OCI-LY7 (cell line): ENCODE data around the gene CHRNA5. TPM values are rescaled to one million over a fixed set of nuclear protein-coding genes. Genes with fewer than 3 reads are reported as not detected.

Experiments used
- BruUV-seq: library from RNA; stranded (reverse); fragments of 400-500 nt; replicated peaks from 2 replicates; lab custom pipeline; 2021; lab: Mats Ljungman, UMichigan
- CTCF ChIA-PET: fragments of 300-600 bp; sonication (Branson Sonifier 250); formaldehyde crosslinking; loops from one replicate; lab custom pipeline; 2022; ENCODE audit warnings: antibody characterized with exemption; ENCODE audit not compliant: unreplicated experiment; lab: Charles Lee
- POLR2A ChIA-PET: fragments of 300-600 bp; sonication (Branson Sonifier 250); formaldehyde crosslinking; loops from one replicate; lab custom pipeline; 2022; ENCODE audit warnings: antibody characterized with exemption; lab: Charles Lee
- DNase-seq: peaks from one replicate; pipeline ENCODE4 v3.0.0-alpha.2; 2015; ENCODE audit warnings: low spot score
- H2AFZ ChIP-seq: fragments of 200-600 bp; sonication (generic), shearing (Covaris generic); 2 replicates; pipeline ENCODE4 v1.6.1; 2014; ENCODE audit warnings: mild to moderate bottlenecking, antibody characterized with exemption, low read length, moderate library complexity
- H3K27ac ChIP-seq: fragments of 200-600 bp; sonication (generic); 2 replicates; pipeline ENCODE4 v1.5.1; 2014; ENCODE audit warnings: mixed run types, low read depth, mild to moderate bottlenecking, moderate library complexity, low read length, inconsistent platforms; ENCODE audit not compliant: poor library complexity, severe bottlenecking
- H3K36me3 ChIP-seq: fragments of 200-600 bp; sonication (generic); 2 replicates; pipeline ENCODE4 v1.6.1; 2014; ENCODE audit warnings: mild to moderate bottlenecking, antibody characterized with exemption, low read length, moderate library complexity, mixed read lengths; ENCODE audit not compliant: insufficient read depth
- H3K4me1 ChIP-seq: fragments of 200-600 bp; sonication (generic); 2 replicates; pipeline ENCODE4 v1.5.1; 2014; ENCODE audit warnings: mild to moderate bottlenecking, low read length; ENCODE audit not compliant: insufficient read depth, poor library complexity, severe bottlenecking
- H3K4me2 ChIP-seq: fragments of 200-600 bp; sonication (generic); 2 replicates; pipeline ENCODE4 v1.6.1; 2014; ENCODE audit warnings: mild to moderate bottlenecking, low read length
- H3K4me3 ChIP-seq: fragments of 200-600 bp; sonication (generic); 2 replicates; pipeline ENCODE4 v1.5.1; 2014; ENCODE audit warnings: mild to moderate bottlenecking, low read depth, low read length; ENCODE audit not compliant: poor library complexity, severe bottlenecking
- H3K79me2 ChIP-seq: fragments of 200-600 bp; sonication (generic); 2 replicates; pipeline ENCODE4 v1.6.1; 2016; ENCODE audit warnings: low read depth, mild to moderate bottlenecking, low read length, moderate library complexity, mixed read lengths; ENCODE audit not compliant: insufficient read depth
- H3K9me2 ChIP-seq: fragments of 200-600 bp; sonication (generic); 2 replicates; pipeline ENCODE4 v1.6.1; 2016; ENCODE audit warnings: mild to moderate bottlenecking, low read length, mixed read lengths; ENCODE audit not compliant: insufficient read depth
- H3K9me3 ChIP-seq: fragments of 200-600 bp; sonication (generic); 2 replicates; pipeline ENCODE4 v1.6.1; 2014; ENCODE audit warnings: mild to moderate bottlenecking, mixed run types, low read length, mixed read lengths
- H4K20me1 ChIP-seq: fragments of 200-600 bp; sonication (generic); 2 replicates; pipeline ENCODE4 v1.6.1; 2014; ENCODE audit warnings: mild to moderate bottlenecking, antibody characterized with exemption, low read length, moderate library complexity, mixed read lengths; ENCODE audit not compliant: insufficient read depth
- EZH2phosphoT487 ChIP-seq: fragments of 200-600 bp; sonication (generic); IDR thresholded peaks from 2 replicates; pipeline ENCODE4 v1.6.1; 2018; ENCODE audit warnings: low read depth, borderline replicate concordance, mild to moderate bottlenecking, mixed run types, antibody characterized with exemption, low read length, moderate library complexity, mixed read lengths
- intact Hi-C: fragments of 100-400 bp; cut with micrococcal nuclease; formaldehyde crosslinking; loops from one replicate; pipeline ENCODE4 v1.10.0; 2022; ENCODE audit not compliant: unreplicated experiment
- total RNA-seq, 2 experiments: library from RNA; depleted of rRNA in 1 of 2; stranded (reverse); fragments of >200 nt in 1 of 2; shearing (Covaris generic) in 1 of 2; gene quantifications; 2 replicates each; pipeline ENCODE4 v1.2.3, GENCODE V29; 2014 to 2022
- TF ChIP-seq, protein P1 (sequence below): fragments of 200-600 bp; sonication (generic); conservative IDR thresholded peaks from 2 replicates; pipeline ENCODE4 v1.5.1; 2014; ENCODE audit warnings: mild to moderate bottlenecking, antibody characterized with exemption, low read length, moderate library complexity, mixed read lengths

The CHRNA5 gene
- total RNA-seq, 2 experiments from 2014 or later: 2.8 to 9.1 TPM

GRCh38 chr15:78571382-78571781 is 6.1 kb downstream of the CHRNA5 start:
- Histone ChIP-seq H3K4me2 (no peak overlapping the region), H3K36me3 (no peaks in the 10 kb centered on the region), H3K4me1 (peaks cover 7% of the 10 kb centered on the region), H3K9me3 (no peaks in the 10 kb centered on the region), H3K9me2 (no peaks in the 10 kb centered on the region), H2AFZ (no peak overlapping the region), H3K27ac (no peak overlapping the region), H3K79me2 (no peaks in the 10 kb centered on the region; the same call in 1 of the 2 replicates), H3K4me3 (no peak overlapping the region), H4K20me1 (no peaks in the 10 kb centered on the region)
- no TSS peak for BruUV-seq
- ChIA-PET POLR2A (interaction anchor here (0.6 kb wide), 1 partner anchor 10 kb away, joined by 3 read pairs; no protein-coding TSS in a partner anchor), CTCF (no interaction called here)
- intact Hi-C loops: no loop called here
- DNase-seq: no peak
- TF ChIP-seq EZH2phosphoT487: no peak
- TF ChIP-seq, protein P1, sequence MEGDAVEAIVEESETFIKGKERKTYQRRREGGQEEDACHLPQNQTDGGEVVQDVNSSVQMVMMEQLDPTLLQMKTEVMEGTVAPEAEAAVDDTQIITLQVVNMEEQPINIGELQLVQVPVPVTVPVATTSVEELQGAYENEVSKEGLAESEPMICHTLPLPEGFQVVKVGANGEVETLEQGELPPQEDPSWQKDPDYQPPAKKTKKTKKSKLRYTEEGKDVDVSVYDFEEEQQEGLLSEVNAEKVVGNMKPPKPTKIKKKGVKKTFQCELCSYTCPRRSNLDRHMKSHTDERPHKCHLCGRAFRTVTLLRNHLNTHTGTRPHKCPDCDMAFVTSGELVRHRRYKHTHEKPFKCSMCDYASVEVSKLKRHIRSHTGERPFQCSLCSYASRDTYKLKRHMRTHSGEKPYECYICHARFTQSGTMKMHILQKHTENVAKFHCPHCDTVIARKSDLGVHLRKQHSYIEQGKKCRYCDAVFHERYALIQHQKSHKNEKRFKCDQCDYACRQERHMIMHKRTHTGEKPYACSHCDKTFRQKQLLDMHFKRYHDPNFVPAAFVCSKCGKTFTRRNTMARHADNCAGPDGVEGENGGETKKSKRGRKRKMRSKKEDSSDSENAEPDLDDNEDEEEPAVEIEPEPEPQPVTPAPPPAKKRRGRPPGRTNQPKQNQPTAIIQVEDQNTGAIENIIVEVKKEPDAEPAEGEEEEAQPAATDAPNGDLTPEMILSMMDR: no peak

GRCh38 chr15:78573416-78573815 is 8.1 kb downstream of the CHRNA5 start:
- Histone ChIP-seq H3K36me3 (no peaks in the 10 kb centered on the region), H3K9me2 (no peaks in the 10 kb centered on the region), H3K4me2 (no peak overlapping the region), H2AFZ (no peak overlapping the region), H3K9me3 (no peaks in the 10 kb centered on the region), H3K27ac (no peak overlapping the region), H3K79me2 (no peaks in the 10 kb centered on the region; the same call in 1 of the 2 replicates), H4K20me1 (no peaks in the 10 kb centered on the region), H3K4me3 (no peak overlapping the region), H3K4me1 (peaks cover 5% of the 10 kb centered on the region)
- TF ChIP-seq EZH2phosphoT487: no peak
- TF ChIP-seq, protein P1: no peak
- DNase-seq: no peak
- CTCF ChIA-PET: no interaction called here
- POLR2A ChIA-PET: no interaction called here
- no TSS peak for BruUV-seq
- intact Hi-C loops: no loop called here

- intact Hi-C loops: no loop called here
- Histone ChIP-seq H3K79me2 (no peaks in the 10 kb centered on the region), H3K4me1 (peaks cover 5% of the 10 kb centered on the region), H3K4me2 (no peak overlapping the region), H3K27ac (no peak overlapping the region), H3K9me3 (no peaks in the 10 kb centered on the region), H3K9me2 (no peaks in the 10 kb centered on the region), H3K36me3 (no peaks in the 10 kb centered on the region), H4K20me1 (no peaks in the 10 kb centered on the region), H2AFZ (no peak overlapping the region), H3K4me3 (no peak overlapping the region)
- TF ChIP-seq EZH2phosphoT487: no peak
- TF ChIP-seq, protein P1: no peak
- CTCF ChIA-PET: no interaction called here
- POLR2A ChIA-PET: interaction anchor here (1.4 kb wide), 1 partner anchor 35 kb away, joined by 4 read pairs; the partner anchor contains the start of gene PSMA4
- BruUV-seq: no TSS peak
- no peak for DNase-seq
Measured at GRCh38 chr15:78574944-78575343, 9.6 kb downstream of the CHRNA5 start.
